HuH-7.5 (cell line): ENCODE results near the gene SLX4IP.
A peak's percentile ranks its signal among the peaks of the same experiment; 100 is the strongest.

Experiments
- DNase-seq: peaks from one replicate; pipeline ENCODE4 v3.0.0; 2011; ENCODE audit warnings: low spot score

Gene SLX4IP

GRCh38 chr20:10521836-10522235, 86.7 kb downstream of the SLX4IP start:
- DNase-seq = no peak

DNA sequence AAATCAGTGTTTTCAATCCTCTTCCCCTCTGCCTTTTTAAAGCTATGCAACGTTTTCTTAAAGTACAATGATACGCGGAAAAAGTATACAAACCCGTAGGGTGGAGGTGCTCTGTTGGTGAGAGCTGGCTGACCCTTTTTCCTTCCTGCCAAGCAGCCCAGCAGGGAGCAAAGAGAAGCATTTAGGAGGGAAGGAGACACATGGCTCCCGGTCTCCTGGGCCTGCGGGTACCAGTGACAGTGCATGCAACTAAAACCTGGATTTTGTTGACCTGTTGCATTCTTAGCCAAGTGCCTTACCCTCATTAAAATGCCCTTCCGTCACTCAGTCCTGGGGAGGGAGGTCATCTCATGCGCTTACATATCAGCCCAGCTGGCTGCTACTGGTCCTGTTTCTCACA, 87.2 kb downstream of the SLX4IP start:
- no peak for DNase-seq

GRCh38 chr20:10523443-10523842, 88.3 kb downstream of the SLX4IP start:
- no peak for DNase-seq

DNA sequence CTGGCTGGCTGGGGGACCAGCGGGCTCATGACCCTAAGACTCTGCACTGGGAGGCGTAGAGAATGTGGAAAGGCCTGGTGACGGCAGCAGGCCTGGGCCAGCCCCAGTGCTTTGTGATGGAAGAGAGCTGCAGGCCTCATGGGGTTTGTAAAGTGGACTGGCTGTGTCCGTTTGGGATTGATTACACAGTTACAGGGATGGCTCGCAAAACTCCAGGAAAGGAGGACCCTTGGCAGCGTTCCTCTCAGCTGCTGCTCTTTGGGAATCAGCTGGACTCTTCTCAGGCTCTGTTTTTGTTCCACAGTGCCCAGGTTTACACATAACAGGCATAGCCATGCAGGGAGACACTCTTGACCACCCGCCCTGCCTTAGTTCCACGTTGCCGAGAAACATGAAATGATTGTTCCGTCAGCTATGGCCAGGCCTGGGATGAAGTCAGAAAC, 89.0 kb downstream of the SLX4IP start:
- DNase-seq = no peak

- no peak for DNase-seq
These were observed 89.5 kb downstream of the SLX4IP start for GRCh38 chr20:10524643-10525042.

DNA sequence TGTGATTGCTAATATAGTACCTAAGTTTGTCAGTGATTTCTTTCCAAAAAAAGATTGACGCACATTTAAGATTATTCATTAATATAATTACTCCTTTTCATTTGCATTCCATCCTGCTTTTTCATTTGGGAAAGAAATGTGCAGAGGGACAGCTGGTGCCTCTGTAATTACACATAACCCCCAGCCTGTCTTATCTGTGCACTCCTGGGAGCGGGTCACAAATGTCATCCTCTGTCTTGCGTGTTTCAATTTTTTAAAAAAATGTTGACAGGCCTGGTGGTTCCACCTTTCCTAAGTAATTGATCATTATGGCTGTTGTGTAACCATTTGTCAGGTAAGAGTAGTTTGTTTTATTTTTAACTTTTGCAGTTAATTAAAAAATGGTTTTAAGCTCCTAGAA, 92.7 kb downstream of the SLX4IP start:
- peak; percentile 17 for DNase-seq

DNA sequence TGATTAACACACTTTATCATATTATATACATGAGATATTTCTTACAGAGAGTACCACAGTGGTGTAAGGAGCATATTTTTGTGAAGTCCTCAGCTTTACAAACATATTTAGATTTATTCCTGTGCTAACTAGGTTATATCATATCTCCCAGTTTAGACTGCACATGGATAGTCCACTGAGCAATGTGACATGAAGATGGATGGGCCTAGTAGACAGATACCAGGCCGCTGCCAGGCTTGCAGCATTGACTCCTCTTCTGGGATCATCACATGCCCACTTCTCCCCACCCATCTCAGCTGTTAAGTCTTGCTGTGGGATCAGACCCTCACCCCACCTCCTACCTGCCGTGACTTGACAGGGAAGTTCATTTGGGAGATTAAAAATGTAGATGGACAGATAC, 95.8 kb downstream of the SLX4IP start:
- no peak for DNase-seq

DNA sequence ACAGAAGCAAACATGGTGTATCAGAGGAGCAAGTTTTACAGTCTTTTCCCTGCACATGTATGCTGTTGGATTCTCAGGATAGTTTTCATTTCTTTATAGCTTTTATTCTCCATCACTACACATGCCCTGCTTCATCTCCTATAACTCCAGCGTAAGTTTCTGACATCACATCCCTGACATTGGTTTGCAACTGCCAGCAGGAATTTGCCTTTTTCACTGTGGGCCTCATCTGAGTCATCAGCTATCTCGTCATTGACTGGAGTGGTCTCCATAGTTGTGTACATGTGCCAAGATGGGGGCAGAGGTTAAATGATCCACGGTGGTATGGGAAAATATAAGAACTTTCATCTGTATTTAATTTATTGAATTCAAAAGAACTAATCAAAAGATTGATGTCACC, 96.7 kb downstream of the SLX4IP start:
- DNase-seq = no peak

DNA sequence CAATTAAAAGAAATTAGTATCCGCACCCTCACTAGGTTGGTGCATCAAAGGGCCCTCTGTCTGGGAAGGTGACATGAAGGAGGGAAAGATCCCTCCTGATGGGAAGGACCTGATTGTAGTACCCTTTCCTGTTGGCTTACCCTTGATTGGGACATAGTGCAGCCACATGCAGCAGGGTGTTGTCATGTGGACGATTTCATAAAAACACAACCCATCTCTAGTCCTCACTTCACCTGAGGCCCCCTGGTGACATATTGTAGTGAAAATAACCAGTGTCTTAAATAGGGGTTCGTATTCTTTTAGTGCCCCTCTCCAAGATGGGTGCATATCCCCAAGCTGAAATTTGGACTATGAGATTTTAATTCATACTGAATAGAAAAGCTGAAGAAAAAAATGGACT, 97.3 kb downstream of the SLX4IP start:
- DNase-seq = no peak

DNA sequence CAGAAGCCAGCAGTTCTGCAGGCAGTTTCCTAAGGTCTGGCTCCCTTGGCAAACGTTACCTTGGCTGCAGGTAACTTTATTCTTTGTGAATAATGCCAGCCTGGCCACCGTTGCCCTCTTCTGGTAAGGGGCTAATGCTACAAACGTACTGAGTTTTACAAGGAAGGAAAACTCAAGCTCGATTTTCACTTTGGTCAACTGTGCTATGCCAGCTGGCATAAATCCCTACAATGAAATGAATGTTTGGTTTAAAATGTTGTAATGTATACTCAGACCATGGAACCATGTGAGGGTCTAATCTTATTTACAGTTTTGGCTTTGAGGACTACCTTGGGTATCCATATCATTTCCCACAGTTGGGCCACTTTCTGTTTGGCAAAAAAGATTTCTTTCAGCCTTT, 101.4 kb downstream of the SLX4IP start:
- DNase-seq = no peak

DNA sequence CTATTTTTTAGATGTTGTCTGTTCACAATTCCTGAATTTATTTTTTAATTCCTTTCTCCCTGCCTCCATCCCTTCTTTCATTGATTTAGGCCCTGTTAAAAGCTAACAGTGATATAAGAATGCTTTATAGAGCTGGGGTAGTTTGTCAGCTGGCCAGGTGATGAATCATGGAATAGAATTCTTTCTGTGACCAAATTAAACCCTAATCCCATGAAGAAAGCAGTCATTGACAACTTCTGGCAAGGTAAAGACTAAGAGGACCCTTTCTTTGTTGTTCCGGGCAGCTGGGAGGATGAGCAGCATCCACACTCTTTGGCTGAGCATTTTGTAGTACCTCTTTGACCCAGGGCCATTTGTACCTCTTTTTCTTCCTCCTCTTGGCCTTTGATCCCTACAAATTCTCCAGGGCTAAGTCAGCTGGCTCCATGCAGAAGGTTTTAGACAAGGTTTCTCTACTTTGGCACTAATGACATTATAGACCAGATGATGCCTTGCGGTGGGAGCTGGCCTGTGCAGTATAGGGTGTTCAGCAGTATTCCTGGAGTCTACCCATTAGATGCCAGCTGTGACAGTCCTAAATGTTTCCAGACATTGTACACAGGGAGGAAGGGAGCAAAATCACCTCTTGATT, 102.9 kb downstream of the SLX4IP start:
- DNase-seq = no peak

DNA sequence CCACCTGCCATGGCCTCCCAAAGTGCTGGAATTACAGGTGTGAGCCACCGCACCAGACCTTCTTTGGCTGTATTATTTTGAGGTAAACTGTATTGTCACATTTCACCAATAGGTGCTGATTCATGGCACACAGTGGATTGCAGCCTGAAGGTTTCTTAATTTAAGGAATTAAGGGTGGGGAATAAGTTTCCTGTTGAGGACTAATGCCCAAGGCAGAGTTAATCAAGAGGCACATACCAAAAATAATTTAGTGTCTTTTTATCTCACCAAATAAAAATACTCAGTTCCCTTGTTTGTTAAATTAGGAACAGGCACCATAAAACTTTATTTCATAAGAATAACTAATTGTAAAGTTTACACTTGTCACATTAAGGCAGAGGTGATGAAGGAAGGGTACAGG, 103.7 kb downstream of the SLX4IP start:
- no peak for DNase-seq

DNA sequence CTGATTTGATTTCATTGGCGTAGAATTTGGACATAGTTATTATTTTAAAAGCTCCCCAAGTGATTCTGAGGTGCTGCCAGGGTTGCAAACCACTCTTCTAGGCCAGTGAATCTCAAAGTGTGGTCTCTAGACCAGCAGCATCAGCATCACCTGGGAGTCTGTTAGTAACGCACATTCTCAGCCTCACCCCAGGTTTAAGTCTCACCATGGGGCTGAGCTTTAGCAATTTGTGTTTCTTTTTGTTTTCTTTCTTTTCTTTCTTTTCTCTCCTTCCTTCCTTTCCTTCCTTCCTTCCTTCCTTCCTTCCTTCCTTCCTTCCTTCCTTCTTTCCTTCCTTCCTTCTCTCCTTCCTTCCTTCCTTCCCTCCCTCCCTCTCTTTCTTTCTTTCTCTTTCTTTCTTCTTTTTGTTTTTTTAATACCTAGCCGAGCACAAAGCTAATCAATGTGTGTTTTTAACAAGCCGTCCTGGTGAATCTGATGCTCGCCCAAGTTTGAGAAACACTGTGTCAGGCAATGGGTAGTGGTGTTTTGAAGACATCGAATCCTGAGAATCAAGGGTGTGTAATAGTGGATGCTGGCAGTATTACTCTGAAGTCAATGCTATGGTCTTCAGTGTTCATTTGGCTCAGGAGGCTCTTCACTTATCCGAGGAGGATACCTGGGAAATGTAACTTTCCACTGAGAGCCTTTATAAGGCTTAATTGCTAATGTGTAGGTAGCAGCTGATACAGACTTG, 104.9 kb downstream of the SLX4IP start:
- no peak for DNase-seq

DNA sequence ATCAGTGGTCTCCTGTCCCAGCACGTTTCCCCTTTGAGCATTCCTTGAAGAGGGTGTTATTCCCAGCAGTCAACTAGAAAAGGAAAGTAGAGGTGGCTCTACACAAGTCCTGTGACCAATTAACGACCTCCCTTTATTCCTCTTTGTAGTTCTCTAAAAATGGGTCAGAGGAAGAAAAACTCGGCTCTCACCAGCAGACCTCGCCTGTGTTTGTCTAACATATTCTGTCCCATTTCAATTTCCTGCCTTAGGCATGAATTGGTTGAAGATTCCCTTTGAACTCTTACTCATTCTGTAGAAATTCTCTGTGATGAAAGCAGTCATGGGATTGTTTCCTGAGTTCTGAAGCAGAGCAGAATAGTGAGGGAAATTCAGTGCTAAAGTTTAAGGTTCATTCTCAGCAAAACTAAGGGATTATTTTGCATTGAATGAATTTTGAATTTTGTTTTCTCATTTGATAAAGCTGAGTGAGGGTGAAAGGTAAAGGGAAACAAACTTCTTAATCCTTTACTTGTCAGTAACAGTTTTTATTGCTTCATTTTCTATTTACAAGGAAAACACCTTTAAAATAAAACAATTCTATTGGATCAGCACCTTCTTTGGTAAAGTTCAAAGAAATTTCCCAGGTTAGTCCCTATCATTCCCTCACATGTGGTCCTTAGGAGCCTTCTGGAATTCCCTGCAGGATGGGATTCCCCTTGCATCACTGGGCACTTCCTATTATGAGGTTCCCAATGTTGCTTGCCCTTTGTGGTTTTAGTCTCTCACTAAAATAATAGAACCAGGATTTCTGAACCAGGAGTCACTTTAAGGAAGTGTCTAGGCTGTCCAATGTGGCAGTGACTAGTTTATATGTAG, 105.8 kb downstream of the SLX4IP start:
- DNase-seq = no peak

- DNase-seq = no peak
These were observed 106.7 kb downstream of the SLX4IP start for GRCh38 chr20:10541668-10542411.

DNA sequence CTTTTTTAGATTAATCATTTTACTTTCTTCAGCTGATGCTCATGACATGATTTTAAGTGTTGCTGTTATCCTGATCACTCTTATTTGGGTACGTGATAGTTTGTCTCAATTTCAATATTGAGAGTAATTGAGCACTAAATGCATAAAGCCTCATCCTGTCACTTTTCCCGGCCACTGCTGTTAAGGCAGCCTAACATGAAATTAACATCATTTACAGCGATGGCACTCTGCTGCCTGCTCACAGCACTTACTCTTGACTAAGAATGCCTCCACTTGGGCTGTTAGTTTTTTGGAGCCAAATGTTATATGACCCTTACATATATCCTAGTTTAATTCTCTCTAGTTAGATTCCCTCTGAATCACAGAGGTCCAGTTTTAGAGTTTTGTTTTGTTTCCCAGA, 107.3 kb downstream of the SLX4IP start:
- DNase-seq = no peak

DNA sequence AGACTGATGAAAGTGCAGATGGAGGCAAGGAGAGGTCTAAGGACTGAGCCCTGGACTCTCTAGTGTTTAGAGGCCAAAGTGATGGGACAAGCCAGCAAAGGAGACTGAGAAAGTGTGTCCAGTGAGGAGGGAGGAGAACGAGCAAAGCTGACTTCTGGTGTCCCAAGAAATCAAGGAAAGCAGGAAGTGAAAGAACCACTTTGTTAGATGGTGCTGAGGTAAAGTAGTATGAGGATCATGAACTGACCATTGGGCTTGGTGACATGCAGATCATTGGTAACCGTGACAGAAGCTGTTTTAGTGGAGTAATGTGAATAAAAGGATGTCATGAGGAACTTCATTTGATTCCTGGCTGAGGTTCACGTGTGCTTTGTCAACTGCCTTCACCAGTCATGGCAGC, 108.4 kb downstream of the SLX4IP start:
- no peak for DNase-seq

GRCh38 chr20:10547276-10548114, 112.4 kb downstream of the SLX4IP start:
- DNase-seq = no peak

DNA sequence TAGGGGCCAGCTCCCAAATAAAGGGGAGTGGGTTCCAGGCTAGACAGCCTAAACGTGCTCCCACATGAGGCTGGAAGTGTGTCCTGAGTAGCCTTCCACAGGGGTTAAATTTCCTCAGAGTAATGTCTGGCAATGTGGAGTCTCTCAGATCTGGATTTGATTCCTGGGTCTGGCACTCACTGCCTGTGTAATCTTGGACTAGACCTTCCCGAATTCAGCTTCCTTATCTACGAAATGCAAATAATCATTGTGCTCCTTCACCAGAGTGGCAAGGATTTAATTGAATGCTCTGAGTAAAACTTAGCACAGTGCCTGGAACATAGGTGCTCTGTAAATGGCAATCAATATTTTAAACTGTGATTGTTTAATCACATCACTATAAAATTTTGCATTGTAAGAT, 114.4 kb downstream of the SLX4IP start:
- no peak for DNase-seq

GRCh38 chr20:10550204-10551118, 115.4 kb downstream of the SLX4IP start:
- no peak for DNase-seq
